NCI-H2029 treated with DMSO at 0.1 percent for 48 hours (cell line): Measurements from ENCODE around the gene TDO2.

Experiments
- DNase-seq: peaks from one replicate; lab custom pipeline; 2025; lab: John Stamatoyannopoulos, UW

The TDO2 gene

GRCh38 chr4:155954118-155954685 is 50.7 kb downstream of the TDO2 start:
- DNase-seq: no peak

- no peak for DNase-seq
Observed at GRCh38 chr4:155954939-155955338, 51.4 kb downstream of the TDO2 start.

GRCh38 chr4:155956461-155956860 is 53.0 kb downstream of the TDO2 start:
- DNase-seq: no peak

- DNase-seq: no peak
Observed at GRCh38 chr4:155959417-155959816, 55.9 kb downstream of the TDO2 start.

- DNase-seq: no peak
Observed at GRCh38 chr4:155960522-155960921, 57.0 kb downstream of the TDO2 start.

- DNase-seq: no peak
Observed at GRCh38 chr4:155961575-155961974, 58.1 kb downstream of the TDO2 start.

- DNase-seq: no peak
Observed at GRCh38 chr4:155962767-155963166, 59.3 kb downstream of the TDO2 start.

- DNase-seq: no peak
Observed at GRCh38 chr4:155964016-155964891, 60.8 kb downstream of the TDO2 start.

- DNase-seq: no peak
Observed at GRCh38 chr4:155966171-155966570, 62.7 kb downstream of the TDO2 start.

- no peak for DNase-seq
Observed at GRCh38 chr4:155966731-155967395, 63.4 kb downstream of the TDO2 start.
